ENCODE data around the gene SPAG8.
A peak's percentile ranks its signal among the peaks of the same experiment; 100 is the strongest.

Gene SPAG8

GRCh38 chr9:35832814-35833213, 20.8 kb upstream of the SPAG8 start:
- Histone ChIP-seq H3K9me3 (ENCODE audit: low read length) (no peaks in the 10 kb centered on the region), H3K4me3 (ENCODE audit: low read depth, low read length, poor library complexity, severe bottlenecking) (no peak overlapping the region), H3K9ac (ENCODE audit: low read length) (no peak overlapping the region), H3K4me1 (ENCODE audit: insufficient read depth, low read length, severe bottlenecking) (peaks cover 32% of the 10 kb centered on the region), H3K9me2 (ENCODE audit: low read depth, low read length) (no peaks in the 10 kb centered on the region), H3K79me2 (ENCODE audit: insufficient read depth, low read length) (no peaks in the 10 kb centered on the region), H3K4me2 (ENCODE audit: low read length) (no peak overlapping the region), H3F3A (ENCODE audit: insufficient read depth, low read length) (no peaks in the 10 kb centered on the region), H3K36me3 (ENCODE audit: insufficient read depth, low read length) (no peaks in the 10 kb centered on the region), H4K20me1 (ENCODE audit: insufficient read depth, low read length) (no peaks in the 10 kb centered on the region), H3K27me3 (ENCODE audit: insufficient read depth, low read length) (no peaks in the 10 kb centered on the region), H3K27ac (ENCODE audit: low read depth, low read length, poor library complexity, severe bottlenecking) (no peak overlapping the region), H2AFZ (ENCODE audit: low read length) (no peak overlapping the region)
- TF ChIP-seq EZH2 (IDR thresholded peaks at IDR 0.05; ENCODE audit: borderline replicate concordance, low read length), result no peak
- TF ChIP-seq, protein P1, sequence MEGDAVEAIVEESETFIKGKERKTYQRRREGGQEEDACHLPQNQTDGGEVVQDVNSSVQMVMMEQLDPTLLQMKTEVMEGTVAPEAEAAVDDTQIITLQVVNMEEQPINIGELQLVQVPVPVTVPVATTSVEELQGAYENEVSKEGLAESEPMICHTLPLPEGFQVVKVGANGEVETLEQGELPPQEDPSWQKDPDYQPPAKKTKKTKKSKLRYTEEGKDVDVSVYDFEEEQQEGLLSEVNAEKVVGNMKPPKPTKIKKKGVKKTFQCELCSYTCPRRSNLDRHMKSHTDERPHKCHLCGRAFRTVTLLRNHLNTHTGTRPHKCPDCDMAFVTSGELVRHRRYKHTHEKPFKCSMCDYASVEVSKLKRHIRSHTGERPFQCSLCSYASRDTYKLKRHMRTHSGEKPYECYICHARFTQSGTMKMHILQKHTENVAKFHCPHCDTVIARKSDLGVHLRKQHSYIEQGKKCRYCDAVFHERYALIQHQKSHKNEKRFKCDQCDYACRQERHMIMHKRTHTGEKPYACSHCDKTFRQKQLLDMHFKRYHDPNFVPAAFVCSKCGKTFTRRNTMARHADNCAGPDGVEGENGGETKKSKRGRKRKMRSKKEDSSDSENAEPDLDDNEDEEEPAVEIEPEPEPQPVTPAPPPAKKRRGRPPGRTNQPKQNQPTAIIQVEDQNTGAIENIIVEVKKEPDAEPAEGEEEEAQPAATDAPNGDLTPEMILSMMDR (IDR thresholded peaks at IDR 0.05; ENCODE audit: low read length), result no peak

GRCh38 chr9:35831040-35831439, 19.0 kb upstream of the SPAG8 start:
- no peak overlapping the region for H3K4me3 ChIP-seq (ENCODE audit: low read depth, low read length, poor library complexity, severe bottlenecking)
- H3K27ac ChIP-seq (ENCODE audit: low read depth, low read length, poor library complexity, severe bottlenecking), result no peak overlapping the region
- no peaks in the 10 kb centered on the region for H3K36me3 ChIP-seq (ENCODE audit: insufficient read depth, low read length)
- H2AFZ ChIP-seq (ENCODE audit: low read length), result no peak overlapping the region
- no peak for TF ChIP-seq EZH2 (IDR thresholded peaks at IDR 0.05; ENCODE audit: borderline replicate concordance, low read length)
- TF ChIP-seq, protein P1 (IDR thresholded peaks at IDR 0.05; ENCODE audit: low read length), result no peak
- H3K9me2 ChIP-seq (ENCODE audit: low read depth, low read length), result no peaks in the 10 kb centered on the region
- H4K20me1 ChIP-seq (ENCODE audit: insufficient read depth, low read length), result no peaks in the 10 kb centered on the region
- no peaks in the 10 kb centered on the region for H3F3A ChIP-seq (ENCODE audit: insufficient read depth, low read length)
- peaks cover 32% of the 10 kb centered on the region for H3K4me1 ChIP-seq (ENCODE audit: insufficient read depth, low read length, severe bottlenecking)
- no peaks in the 10 kb centered on the region for H3K27me3 ChIP-seq (ENCODE audit: insufficient read depth, low read length)
- H3K4me2 ChIP-seq (ENCODE audit: low read length), result no peak overlapping the region
- H3K9me3 ChIP-seq (ENCODE audit: low read length), result no peaks in the 10 kb centered on the region
- no peaks in the 10 kb centered on the region for H3K79me2 ChIP-seq (ENCODE audit: insufficient read depth, low read length)
- H3K9ac ChIP-seq (ENCODE audit: low read length), result no peak overlapping the region

GRCh38 chr9:35829764-35830096, 17.7 kb upstream of the SPAG8 start:
- peak overlapping the region; percentile 59 for H3K9ac ChIP-seq (ENCODE audit: low read length)
- no peaks in the 10 kb centered on the region for H3K27me3 ChIP-seq (ENCODE audit: insufficient read depth, low read length)
- peak overlapping the region; percentile 75 for H3K4me3 ChIP-seq (ENCODE audit: low read depth, low read length, poor library complexity, severe bottlenecking)
- H2AFZ ChIP-seq (ENCODE audit: low read length), result no peak overlapping the region
- H3K79me2 ChIP-seq (ENCODE audit: insufficient read depth, low read length), result no peaks in the 10 kb centered on the region
- no peaks in the 10 kb centered on the region for H3F3A ChIP-seq (ENCODE audit: insufficient read depth, low read length)
- no peaks in the 10 kb centered on the region for H3K9me2 ChIP-seq (ENCODE audit: low read depth, low read length)
- H4K20me1 ChIP-seq (ENCODE audit: insufficient read depth, low read length), result no peaks in the 10 kb centered on the region
- peaks cover 26% of the 10 kb centered on the region for H3K4me1 ChIP-seq (ENCODE audit: insufficient read depth, low read length, severe bottlenecking)
- no peak for TF ChIP-seq EZH2 (IDR thresholded peaks at IDR 0.05; ENCODE audit: borderline replicate concordance, low read length)
- H3K27ac ChIP-seq (ENCODE audit: low read depth, low read length, poor library complexity, severe bottlenecking), result no peak overlapping the region
- no peaks in the 10 kb centered on the region for H3K9me3 ChIP-seq (ENCODE audit: low read length)
- H3K36me3 ChIP-seq (ENCODE audit: insufficient read depth, low read length), result no peaks in the 10 kb centered on the region
- H3K4me2 ChIP-seq (ENCODE audit: low read length), result peak overlapping the region; percentile 99

DNA sequence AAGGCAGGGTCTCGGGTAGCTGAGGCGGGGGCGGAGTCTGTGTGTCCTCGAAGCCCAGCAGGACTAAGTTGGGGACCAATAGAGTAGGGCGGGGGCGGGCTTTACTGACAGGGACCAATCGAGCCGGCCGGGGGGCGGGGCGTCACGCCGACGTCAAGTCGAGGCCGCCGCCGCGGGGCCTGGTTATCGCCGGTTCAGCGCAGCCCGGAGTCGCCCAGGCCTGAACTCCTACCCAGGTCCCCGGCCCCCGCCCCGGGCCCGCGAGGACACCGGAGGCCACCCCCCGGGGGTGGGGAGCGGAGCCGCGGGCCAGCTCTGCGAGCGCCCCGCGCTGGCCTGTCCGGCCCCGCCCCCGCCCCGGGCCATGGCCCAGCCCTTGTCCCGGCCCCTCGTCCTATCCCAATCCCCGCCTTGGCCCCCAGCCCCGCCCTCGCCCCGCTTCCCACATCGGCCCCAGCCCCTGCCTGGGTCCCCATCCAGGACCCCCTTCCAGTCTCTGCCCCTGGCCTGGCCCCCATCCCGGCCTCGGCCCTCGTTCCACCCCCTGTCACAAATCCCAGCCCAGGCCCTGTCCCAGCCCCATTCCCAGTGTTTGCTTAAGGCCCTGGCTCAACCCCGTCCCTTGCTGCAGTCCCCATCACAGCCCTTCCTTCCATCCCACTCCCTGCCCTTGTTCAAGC, 17.2 kb upstream of the SPAG8 start, which contains the start of gene TMEM8B:
TSS of gene TMEM8B (plus strand) at position 145 of the 680 bp plus-strand sequence. CDS start at position 365, 220 bp downstream.
- H3K4me2 ChIP-seq (ENCODE audit: low read length), result peak within 1 kb of the TSS; percentile 99
- H3K36me3 ChIP-seq (ENCODE audit: insufficient read depth, low read length), result no peaks in the 10 kb centered on the region
- H3K27ac ChIP-seq (ENCODE audit: low read depth, low read length, poor library complexity, severe bottlenecking), result no peak within 1 kb of the TSS
- peak within 1 kb of the TSS; percentile 75 for H3K4me3 ChIP-seq (ENCODE audit: low read depth, low read length, poor library complexity, severe bottlenecking)
- H3K9me3 ChIP-seq (ENCODE audit: low read length), result no peaks in the 10 kb centered on the region
- no peaks in the 10 kb centered on the region for H4K20me1 ChIP-seq (ENCODE audit: insufficient read depth, low read length)
- peak within 1 kb of the TSS; percentile 66 for H3K9ac ChIP-seq (ENCODE audit: low read length)
- no peaks in the 10 kb centered on the region for H3K27me3 ChIP-seq (ENCODE audit: insufficient read depth, low read length)
- H2AFZ ChIP-seq (ENCODE audit: low read length), result peak within 1 kb of the TSS; percentile 84
- no peak for TF ChIP-seq EZH2 (IDR thresholded peaks at IDR 0.05; ENCODE audit: borderline replicate concordance, low read length)
- TF ChIP-seq, protein P1 (IDR thresholded peaks at IDR 0.05; ENCODE audit: low read length), result no peak
- no peaks in the 10 kb centered on the region for H3K79me2 ChIP-seq (ENCODE audit: insufficient read depth, low read length)
- H3K4me1 ChIP-seq (ENCODE audit: insufficient read depth, low read length, severe bottlenecking), result peaks cover 21% of the 10 kb centered on the region
- no peaks in the 10 kb centered on the region for H3F3A ChIP-seq (ENCODE audit: insufficient read depth, low read length)
- no peaks in the 10 kb centered on the region for H3K9me2 ChIP-seq (ENCODE audit: low read depth, low read length)

All from OCI-LY1 (cell line).